Activated CD4-positive, alpha-beta T cell treated with anti-CD3 and anti-CD28 coated beads, Interleukin-10, Interleukin-2, amounts not matched to agents 100 ng/mL and 50 ng/mL, durations not matched to agents 16 hours and 8 hours (primary cell): ENCODE measurements around the gene STT3B.
"Not testable (repeated sequence)": the region's sequence is repeated elsewhere in the genome, so short reads cannot be mapped to it uniquely, and the experiment has no call there.

Source experiments
- DNase-seq: peaks from one replicate; pipeline ENCODE4 v3.0.0-alpha.2; 2020

Gene STT3B

GRCh38 chr3:31532587-31533168 lies at the start of gene STT3B:
STT3B (plus strand) TSS chr3:31532925; CDS start chr3:31532999, 74 bp downstream.
- peak; percentile 92 for DNase-seq

DNA sequence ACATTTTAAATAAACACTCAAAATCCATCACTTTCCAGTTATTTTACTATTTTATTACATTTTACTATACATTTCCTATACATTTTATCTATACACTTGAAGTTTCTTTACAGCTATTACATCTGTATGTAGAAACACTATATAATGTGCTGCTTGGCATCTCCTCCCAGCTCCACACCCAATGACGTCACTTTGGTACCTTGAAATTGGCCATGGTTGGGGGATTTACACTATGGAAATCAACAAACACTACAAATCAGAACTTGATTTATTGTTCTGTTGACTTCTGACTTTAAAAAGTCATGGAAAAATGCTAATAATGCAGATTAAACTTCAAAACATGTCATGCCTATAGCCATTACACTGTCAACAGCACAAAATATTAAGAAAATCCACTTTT lies 48.9 kb upstream of the STT3B start:
- no peak for DNase-seq

GRCh38 chr3:31485196-31485595 lies 47.5 kb upstream of the STT3B start:
- DNase-seq = no peak

DNA sequence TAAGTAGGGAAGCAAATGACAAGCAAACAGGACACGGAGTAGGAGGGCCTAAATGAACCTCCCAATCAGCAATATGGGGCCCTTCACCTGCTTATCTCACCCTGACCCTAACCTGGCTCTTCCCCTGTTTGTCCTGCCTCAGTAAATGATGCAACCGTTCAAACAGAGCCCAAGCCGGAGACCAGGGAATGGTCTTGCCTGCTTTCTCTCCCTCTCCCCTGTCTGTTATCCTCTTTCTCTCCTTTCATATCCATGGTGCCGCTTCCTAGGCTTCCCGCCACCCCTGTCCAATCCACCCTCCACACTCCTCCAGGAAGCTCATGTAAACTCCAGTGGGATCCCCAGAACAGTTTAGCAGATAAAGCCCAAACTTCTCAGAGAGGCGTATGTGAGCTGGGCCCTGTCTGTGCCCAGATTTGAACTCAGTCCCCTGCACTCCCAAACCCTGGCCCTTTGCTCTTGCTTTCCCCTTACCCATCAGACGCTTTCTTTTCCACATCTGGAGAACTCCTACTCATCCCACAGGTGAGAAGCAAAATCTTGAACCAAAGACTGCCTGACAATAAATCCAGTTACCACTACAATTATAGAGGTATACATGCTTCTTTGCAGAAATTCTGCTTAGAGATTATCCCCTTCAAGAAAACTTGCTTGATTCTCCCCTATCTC lies 45.7 kb upstream of the STT3B start:
- no peak for DNase-seq

DNA sequence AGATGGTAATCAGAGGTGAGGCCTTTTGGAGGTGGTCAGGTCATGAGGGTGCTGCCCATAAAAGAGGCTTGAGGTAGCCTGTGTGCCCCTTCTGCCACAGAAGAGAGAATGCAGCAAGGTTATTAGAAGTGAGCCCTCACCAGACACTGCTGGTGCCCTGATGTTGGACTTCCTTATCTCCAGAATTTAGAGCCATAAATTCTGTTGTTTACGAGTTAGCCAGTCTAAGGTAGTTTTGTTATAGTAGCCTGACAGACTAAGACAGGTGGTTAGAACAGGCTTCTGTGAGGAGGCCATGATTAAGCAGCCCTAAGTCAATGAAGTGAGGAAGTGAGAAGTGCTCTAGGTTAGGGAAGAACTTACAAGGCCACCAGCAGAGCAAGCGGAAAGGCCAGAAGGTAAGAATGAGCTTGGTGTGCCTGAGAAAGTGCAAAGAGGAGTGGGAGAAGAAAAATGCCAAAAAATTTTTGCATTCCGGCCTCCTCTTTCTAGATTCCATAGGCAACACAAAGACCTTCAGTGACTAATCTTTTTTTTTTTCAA lies 44.2 kb upstream of the STT3B start:
- no peak for DNase-seq

GRCh38 chr3:31490502-31490901 lies 42.2 kb upstream of the STT3B start:
- no peak for DNase-seq

DNA sequence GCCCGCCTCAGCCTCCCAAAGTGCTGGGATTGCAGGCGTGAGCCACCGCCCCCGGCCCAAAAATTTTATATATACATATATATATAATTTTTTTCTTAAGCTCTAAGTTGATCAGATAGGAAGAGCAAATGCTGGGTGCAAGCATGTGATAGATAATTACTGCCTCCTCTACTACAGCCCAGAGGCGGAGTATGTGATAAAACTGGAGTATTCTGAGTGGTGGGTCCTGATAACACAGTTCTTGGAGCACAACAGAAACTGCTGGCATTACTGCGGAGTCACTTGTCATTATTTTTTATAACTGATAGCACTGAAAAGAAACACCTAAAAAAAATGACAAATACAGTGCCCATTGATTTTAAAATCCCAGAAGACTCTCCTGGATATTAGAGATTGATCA lies 41.1 kb upstream of the STT3B start:
- DNase-seq = no peak

- no peak for DNase-seq
Observed at GRCh38 chr3:31493149-31493548, 39.6 kb upstream of the STT3B start.

DNA sequence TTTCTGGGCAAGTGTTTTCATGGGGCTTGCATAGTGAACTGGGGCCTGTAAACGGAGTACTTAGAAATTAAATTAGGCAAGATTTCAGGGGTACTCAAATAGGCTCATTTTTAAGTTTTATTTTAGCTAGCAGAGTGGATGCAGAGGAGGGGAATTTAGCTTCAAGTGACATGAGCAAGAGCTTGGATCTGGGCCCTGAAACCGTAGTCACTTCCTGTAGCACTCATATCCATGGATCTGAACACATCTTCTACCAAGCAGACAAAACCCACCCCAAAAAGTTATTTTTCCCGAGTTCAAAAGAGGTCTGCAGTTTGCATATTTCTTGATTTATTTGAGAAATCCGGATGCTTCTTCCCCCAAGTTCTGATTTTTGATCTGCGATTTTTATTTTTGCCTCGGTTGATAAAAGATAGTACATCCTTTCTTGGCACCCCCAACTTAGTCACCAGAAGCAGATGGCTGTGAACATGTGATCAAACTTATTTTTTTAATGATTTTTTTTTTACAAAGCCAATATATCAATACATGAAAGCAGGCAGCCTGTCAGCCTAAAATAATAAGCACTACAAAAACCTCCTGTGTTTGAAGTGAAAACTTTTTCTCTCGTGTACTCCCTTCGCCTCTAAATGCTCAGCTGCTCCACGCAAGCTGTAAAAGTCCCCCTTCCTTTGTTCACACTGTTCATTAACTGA lies 36.6 kb upstream of the STT3B start:
- DNase-seq = no peak

- no peak for DNase-seq
Observed at GRCh38 chr3:31498791-31499190, 33.9 kb upstream of the STT3B start.

- no peak for DNase-seq
Observed at GRCh38 chr3:31499281-31499680, 33.4 kb upstream of the STT3B start.

GRCh38 chr3:31502803-31503221 lies 29.9 kb upstream of the STT3B start:
- no peak for DNase-seq

- no peak for DNase-seq
Observed at GRCh38 chr3:31503456-31503855, 29.3 kb upstream of the STT3B start.

DNA sequence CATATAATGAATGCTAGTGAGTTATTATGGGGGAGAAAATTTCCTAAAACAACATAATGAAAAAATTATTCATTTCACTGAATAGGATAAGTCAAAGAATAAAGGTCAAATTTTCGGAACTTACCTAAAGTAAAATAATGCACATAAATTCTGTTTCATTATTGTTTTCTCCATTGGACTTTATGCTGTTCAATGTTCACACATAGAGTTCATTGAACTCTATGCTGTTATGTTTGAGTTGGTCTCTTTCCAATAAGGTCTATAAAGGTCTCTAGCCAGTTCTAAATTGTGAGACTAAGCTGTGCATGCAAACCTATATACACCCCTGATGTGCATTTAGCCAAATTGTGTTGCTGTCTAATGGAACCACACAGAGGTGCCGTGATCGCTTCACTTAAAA lies 28.5 kb upstream of the STT3B start:
- no peak for DNase-seq

GRCh38 chr3:31505371-31506048 lies 27.2 kb upstream of the STT3B start:
- DNase-seq = no peak

DNA sequence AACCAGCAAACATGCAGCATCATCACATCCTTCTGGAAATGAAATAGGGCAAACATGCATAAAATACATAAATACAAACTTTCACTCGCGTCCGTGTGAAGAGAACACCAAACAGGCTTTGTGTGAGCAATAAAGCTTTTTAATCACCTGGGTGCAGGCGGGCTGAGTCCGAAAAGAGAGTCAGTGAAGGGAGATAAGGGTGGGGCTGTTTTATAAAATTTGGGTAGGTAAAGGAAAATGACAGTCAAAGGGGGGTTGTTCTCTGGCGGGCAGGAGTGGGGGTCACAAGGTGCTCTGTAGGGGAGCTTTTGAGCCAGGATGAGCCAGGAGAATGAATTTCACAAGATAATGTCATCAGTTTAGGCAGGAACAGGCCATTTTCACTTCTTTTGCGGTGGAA lies 26.2 kb upstream of the STT3B start:
- DNase-seq = not testable (repeated sequence)

- no peak for DNase-seq
Observed at GRCh38 chr3:31508452-31509146, 24.1 kb upstream of the STT3B start.

DNA sequence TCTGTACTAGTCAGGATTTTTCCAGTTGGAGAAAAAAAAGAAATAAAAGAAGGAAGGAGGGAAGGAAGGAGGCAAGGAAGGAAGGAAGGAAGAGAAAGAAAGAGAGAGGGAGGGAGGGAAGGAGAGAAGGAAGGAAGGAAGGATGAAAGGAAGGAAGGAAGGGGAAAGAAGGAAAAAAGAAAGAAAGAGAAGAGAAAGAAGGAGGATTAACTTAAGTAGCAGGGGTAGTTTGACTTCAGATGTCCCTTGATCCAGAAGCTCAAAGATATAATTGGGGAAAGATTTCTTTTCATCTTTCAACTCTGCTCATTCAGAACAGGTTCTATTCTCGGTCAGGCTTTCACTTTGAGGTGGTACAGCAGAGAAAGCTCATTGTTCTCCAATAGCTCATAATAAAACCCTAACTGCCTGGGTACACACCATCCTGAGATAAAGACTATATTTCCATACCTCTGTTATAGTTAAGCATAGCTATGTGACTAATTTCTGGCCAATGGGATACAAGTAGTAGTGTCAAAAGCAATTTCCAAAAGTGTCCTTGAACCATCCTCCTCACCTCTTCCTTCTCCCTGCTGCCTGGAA lies 23.5 kb upstream of the STT3B start:
- no peak for DNase-seq

DNA sequence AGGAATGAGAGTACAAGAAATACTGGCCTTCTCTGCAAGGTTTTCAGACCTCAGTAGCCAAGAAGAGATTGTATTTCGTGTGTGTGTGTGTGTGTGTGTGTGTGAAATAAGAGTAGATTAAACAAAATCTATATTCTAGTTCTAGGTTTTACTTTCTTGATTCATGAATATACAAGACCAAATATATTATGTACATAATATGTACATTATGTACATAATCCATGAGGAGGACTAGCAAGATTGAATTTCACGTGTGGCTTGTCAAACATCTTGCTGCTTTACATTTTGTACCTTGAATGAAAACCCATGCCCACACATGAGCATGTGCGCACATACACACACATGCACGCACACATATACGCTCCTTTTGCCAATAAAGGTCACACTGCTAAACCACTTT lies 18.2 kb upstream of the STT3B start:
- no peak for DNase-seq

DNA sequence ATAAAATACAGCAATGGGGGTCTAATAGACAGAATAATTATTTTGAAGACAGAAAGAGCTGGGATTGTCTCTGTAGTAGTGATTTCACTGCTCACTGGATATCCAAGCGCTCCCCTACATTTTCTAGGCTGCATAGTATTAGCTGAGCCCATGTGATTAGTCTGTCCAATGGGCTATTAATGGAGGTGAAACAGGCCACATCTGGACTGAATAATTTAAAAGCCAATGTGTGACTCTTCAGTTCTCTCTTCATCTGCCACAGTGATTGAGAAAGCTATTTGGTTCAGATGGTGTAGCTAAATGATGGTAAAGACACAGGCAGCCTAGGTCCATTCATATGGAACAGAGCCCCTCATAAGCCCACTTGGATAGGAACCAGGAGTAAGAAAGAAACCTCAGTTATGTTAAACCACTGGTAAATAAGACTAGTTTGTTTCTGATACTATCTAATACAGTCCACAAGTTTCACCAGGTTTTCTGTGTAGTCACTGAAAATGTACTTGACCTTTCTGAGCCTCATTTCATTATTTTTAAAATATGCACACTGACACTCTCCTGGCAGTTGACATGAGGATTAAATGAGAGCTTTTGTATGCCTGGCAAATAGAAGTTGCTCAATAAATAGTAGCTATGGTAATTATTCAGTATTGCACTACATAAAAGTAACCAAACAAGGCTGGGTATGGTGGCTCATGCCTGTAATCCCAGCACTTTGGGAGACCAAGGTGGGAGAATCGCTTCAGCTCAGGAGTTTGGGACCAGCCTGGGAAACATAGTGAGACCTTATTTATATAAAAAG lies 17.0 kb upstream of the STT3B start:
- no peak for DNase-seq

DNA sequence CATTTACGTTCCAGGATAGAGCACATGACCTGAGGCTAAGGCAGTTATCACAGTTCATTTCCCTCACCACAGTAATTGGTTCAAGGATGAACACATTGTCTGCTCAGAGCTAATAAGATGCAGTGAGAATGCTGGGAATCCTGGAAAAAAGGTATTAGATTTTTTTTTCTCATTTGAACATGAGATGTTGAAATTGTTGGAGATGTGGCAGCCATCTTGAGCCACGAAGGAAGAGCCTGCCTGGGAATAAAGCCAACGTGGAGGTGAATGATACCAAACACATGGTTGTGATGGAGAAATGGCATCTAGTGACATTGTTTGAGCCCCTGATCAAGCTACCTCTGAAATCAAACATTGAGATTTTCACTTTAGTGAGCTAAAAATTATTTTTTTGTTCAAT lies 16.0 kb upstream of the STT3B start:
- no peak for DNase-seq

DNA sequence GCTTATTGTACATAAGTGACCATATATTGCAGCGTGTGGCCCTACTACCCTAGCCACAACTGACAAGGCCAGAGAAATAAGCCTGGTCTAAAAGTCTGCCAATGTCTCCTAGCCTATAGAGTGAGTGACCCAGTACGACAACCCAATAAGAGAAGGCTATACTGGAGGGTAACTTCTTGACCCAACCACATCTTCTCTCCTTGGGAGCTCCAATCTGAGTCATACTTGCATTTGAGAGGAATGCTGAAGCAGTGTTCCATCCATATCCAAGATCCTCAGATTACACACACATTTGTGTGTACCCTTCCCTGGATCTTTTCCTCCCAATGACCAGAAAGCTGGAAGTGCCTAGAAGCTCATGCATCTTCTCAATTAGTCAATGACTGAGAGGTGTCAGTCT lies 11.3 kb upstream of the STT3B start:
- DNase-seq = no peak
